ENCODE results near the gene MYBPC3.

The MYBPC3 gene

DNA sequence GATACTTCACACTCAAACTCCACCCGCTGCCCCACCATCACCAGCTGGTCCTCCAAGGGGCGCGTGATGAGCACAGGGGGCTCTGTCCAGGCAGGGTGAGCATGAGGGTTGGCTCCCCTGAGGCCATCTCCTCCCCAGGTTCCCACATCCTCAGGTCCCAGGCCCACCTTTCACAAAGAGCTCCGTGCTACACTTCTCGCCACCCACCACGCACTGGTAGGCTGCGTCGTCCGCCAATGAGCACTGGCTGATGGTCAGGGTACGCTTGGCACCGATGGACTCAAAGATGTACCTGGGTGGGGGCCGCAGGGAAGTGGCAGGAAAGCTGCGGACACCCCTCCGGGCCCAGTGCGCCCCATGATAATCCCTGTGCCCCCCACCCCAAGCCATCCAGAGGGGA lies 9.6 kb downstream of the MYBPC3 start:
- no peak for DNase-seq (ENCODE audit: low spot score)
- TF ChIP-seq CTCF (IDR thresholded peaks at IDR 0.05; ENCODE audit: borderline replicate concordance, control extremely low read depth, extremely low read depth, insufficient read depth, missing control alignments) = no peak
- in situ Hi-C loops (cut with MboI; ENCODE audit: low sequenced_read_pairs, unreplicated experiment) = no loop called here

DNA sequence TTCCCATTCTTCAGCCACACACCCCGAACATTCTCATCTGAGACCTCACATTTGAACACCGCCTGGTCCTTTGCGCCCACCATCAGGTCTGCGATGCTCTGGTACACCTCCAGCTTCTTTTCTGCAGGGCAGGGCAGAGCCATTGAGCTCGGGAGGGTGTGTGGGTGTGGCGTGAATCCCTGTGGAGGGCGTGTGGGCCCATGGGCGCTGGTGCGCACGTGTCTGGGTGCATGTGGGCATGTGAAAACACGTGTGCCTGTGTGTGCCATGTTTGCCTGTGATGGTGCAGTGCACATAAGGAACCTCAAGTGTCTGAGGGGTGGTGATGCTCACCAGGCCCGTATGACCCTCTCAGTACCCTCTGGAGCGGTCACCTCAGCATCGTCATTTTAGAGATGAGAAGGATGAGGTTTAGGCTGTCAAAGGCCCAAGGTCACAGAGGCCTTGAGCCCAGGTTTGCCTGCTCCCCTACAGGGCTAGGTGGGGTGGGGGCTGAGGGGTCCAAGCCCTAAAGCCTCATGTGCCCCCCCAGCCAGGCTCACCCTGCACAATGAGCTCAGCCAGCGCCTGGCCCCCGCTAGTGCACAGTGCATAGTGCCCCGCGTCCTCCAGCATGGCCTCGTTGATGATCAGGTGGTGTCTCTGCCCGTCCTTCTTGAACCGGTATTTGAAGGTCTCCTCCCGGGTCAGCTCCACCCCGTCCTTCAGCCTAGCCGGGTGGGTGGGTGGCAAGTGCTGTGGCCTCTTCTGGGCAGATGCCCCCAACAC lies 10.3 kb downstream of the MYBPC3 start:
- in situ Hi-C loops (cut with MboI; ENCODE audit: low sequenced_read_pairs, unreplicated experiment) = no loop called here
- DNase-seq (ENCODE audit: low spot score) = no peak
- TF ChIP-seq CTCF (IDR thresholded peaks at IDR 0.05; ENCODE audit: borderline replicate concordance, control extremely low read depth, extremely low read depth, insufficient read depth, missing control alignments) = no peak

GRCh38 chr11:47340980-47341775 lies 11.3 kb downstream of the MYBPC3 start:
- in situ Hi-C loops (cut with MboI; ENCODE audit: low sequenced_read_pairs, unreplicated experiment) = no loop called here
- DNase-seq (ENCODE audit: low spot score) = no peak
- TF ChIP-seq CTCF (IDR thresholded peaks at IDR 0.05; ENCODE audit: borderline replicate concordance, control extremely low read depth, extremely low read depth, insufficient read depth, missing control alignments) = no peak

DNA sequence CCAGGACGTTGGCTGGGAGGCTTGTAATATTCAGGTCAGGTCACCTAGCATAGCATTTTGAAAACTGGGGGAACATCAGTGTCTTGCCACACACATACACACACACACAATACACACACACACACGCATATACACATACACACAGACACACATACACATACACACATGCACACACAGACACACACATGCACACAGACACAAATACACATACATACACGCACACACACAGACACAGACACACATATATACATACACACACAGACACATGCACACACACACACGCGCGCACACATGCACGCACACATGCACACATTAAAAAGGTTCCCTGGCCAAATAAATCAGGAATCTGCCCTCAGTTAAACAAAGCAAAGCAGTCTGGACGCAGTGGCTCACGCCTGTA lies 12.5 kb downstream of the MYBPC3 start:
- TF ChIP-seq CTCF (IDR thresholded peaks at IDR 0.05; ENCODE audit: borderline replicate concordance, control extremely low read depth, extremely low read depth, insufficient read depth, missing control alignments) = no peak
- in situ Hi-C loops (cut with MboI; ENCODE audit: low sequenced_read_pairs, unreplicated experiment) = no loop called here
- DNase-seq (ENCODE audit: low spot score) = no peak

GRCh38 chr11:47338396-47339241 lies 13.9 kb downstream of the MYBPC3 start:
- in situ Hi-C loops (cut with MboI; ENCODE audit: low sequenced_read_pairs, unreplicated experiment) = no loop called here
- no peak for TF ChIP-seq CTCF (IDR thresholded peaks at IDR 0.05; ENCODE audit: borderline replicate concordance, control extremely low read depth, extremely low read depth, insufficient read depth, missing control alignments)
- DNase-seq (ENCODE audit: low spot score) = no peak

DNA sequence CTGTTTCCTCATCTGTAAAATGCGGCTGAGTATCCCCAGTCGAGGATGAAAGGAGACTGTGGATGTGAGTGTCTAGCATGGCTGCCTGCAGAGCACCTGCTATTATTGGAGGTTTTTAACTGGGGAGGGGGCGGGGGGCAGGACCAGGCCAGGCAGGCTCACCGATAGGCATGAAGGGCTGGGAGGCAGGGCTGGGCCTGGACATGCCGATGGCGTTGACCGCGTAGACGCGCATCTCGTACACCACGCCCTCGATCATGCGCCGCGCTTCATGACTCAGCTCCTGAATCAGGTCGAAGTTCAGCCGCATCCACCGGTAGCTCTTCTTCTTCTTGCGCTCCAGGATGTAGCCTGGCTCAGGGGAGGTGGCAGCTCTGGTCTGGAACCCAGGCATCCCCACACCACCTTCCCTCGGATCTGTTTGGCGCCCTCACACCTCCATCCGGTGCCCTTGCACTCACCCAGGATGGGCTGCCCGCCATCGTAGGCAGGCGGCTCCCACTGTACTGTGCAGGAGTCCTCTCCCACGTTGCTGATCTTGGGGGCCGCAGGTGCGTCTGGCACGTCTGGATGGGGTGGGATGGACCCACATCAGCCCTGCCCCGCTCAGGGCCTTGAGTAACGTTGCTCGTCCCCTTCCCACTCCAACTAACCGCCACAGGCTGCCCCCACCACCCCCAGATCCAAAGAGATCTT lies 15.1 kb downstream of the MYBPC3 start:
- DNase-seq (ENCODE audit: low spot score) = no peak
- in situ Hi-C loops (cut with MboI; ENCODE audit: low sequenced_read_pairs, unreplicated experiment) = no loop called here

More for the DNA sequence above, 15.1 kb downstream of the MYBPC3 start:
- TF ChIP-seq CTCF (IDR thresholded peaks at IDR 0.05; ENCODE audit: borderline replicate concordance, control extremely low read depth, extremely low read depth, insufficient read depth, missing control alignments) = no peak
